IPS-15b (cell line): ENCODE measurements around the gene TPM1.

Source experiments
- H3K27me3 ChIP-seq: one replicate; pipeline ENCODE4 v1.6.1; 2013; ENCODE audit warnings: low read length; ENCODE audit not compliant: control insufficient read depth, insufficient read depth
- H3K36me3 ChIP-seq: one replicate; pipeline ENCODE4 v1.6.1; 2013; ENCODE audit warnings: low read length; ENCODE audit not compliant: control insufficient read depth, insufficient read depth
- H3K4me1 ChIP-seq: one replicate; pipeline ENCODE4 v1.6.1; 2013; ENCODE audit warnings: mild to moderate bottlenecking, low read length; ENCODE audit not compliant: control insufficient read depth, insufficient read depth
- H3K4me3 ChIP-seq: one replicate; pipeline ENCODE4 v1.5.1; 2013; ENCODE audit warnings: low read depth, low read length
- H3K9ac ChIP-seq: one replicate; pipeline ENCODE4 v1.6.1; 2013; ENCODE audit warnings: low read depth, mild to moderate bottlenecking, low read length
- H3K9me3 ChIP-seq: one replicate; pipeline ENCODE4 v1.6.1; 2013; ENCODE audit warnings: mild to moderate bottlenecking, low read length; ENCODE audit not compliant: control insufficient read depth, insufficient read depth

The TPM1 gene

GRCh38 chr15:63006032-63006878, 36.3 kb upstream of the TPM1 start:
- no peaks in the 10 kb centered on the region for H3K27me3 ChIP-seq
- no peak overlapping the region for H3K9ac ChIP-seq
- H3K36me3 ChIP-seq, result no peaks in the 10 kb centered on the region

GRCh38 chr15:63008333-63009049, 34.1 kb upstream of the TPM1 start:
- Histone ChIP-seq H3K4me3 (no peak overlapping the region), H3K9ac (no peak overlapping the region), H3K27me3 (no peaks in the 10 kb centered on the region), H3K4me1 (no peaks in the 10 kb centered on the region), H3K9me3 (no peaks in the 10 kb centered on the region), H3K36me3 (no peaks in the 10 kb centered on the region)

More at GRCh38 chr15:63006032-63006878, 36.3 kb upstream of the TPM1 start:
- H3K9me3 ChIP-seq, result no peaks in the 10 kb centered on the region
- no peaks in the 10 kb centered on the region for H3K4me1 ChIP-seq
- no peak overlapping the region for H3K4me3 ChIP-seq

GRCh38 chr15:63010386-63010785, 32.2 kb upstream of the TPM1 start:
- Histone ChIP-seq H3K36me3 (no peaks in the 10 kb centered on the region), H3K9ac (no peak overlapping the region), H3K9me3 (no peaks in the 10 kb centered on the region), H3K4me1 (no peaks in the 10 kb centered on the region), H3K4me3 (no peak overlapping the region), H3K27me3 (no peaks in the 10 kb centered on the region)

- Histone ChIP-seq H3K27me3 (no peaks in the 10 kb centered on the region), H3K4me1 (no peaks in the 10 kb centered on the region), H3K9me3 (no peaks in the 10 kb centered on the region), H3K36me3 (no peaks in the 10 kb centered on the region), H3K9ac (no peak overlapping the region), H3K4me3 (no peak overlapping the region)
These were observed 31.4 kb upstream of the TPM1 start for GRCh38 chr15:63010920-63011693.

GRCh38 chr15:63012444-63012843, 30.1 kb upstream of the TPM1 start:
- Histone ChIP-seq H3K27me3 (no peaks in the 10 kb centered on the region), H3K9me3 (no peaks in the 10 kb centered on the region), H3K36me3 (no peaks in the 10 kb centered on the region), H3K4me3 (no peak overlapping the region), H3K9ac (no peak overlapping the region), H3K4me1 (no peaks in the 10 kb centered on the region)

GRCh38 chr15:63013052-63013808, 29.3 kb upstream of the TPM1 start:
- Histone ChIP-seq H3K9ac (no peak overlapping the region), H3K27me3 (no peaks in the 10 kb centered on the region), H3K9me3 (no peaks in the 10 kb centered on the region), H3K36me3 (no peaks in the 10 kb centered on the region), H3K4me3 (no peak overlapping the region), H3K4me1 (no peaks in the 10 kb centered on the region)

GRCh38 chr15:63014578-63014977, 28.0 kb upstream of the TPM1 start:
- no peak overlapping the region for H3K4me3 ChIP-seq
- no peaks in the 10 kb centered on the region for H3K36me3 ChIP-seq
- no peaks in the 10 kb centered on the region for H3K27me3 ChIP-seq
- H3K9me3 ChIP-seq, result no peaks in the 10 kb centered on the region
- H3K9ac ChIP-seq, result no peak overlapping the region
- peaks cover 3% of the 10 kb centered on the region for H3K4me1 ChIP-seq

GRCh38 chr15:63015618-63016017, 26.9 kb upstream of the TPM1 start:
- no peaks in the 10 kb centered on the region for H3K36me3 ChIP-seq
- H3K27me3 ChIP-seq, result no peaks in the 10 kb centered on the region
- no peak overlapping the region for H3K4me3 ChIP-seq
- H3K4me1 ChIP-seq, result peaks cover 7% of the 10 kb centered on the region
- no peak overlapping the region for H3K9ac ChIP-seq
- no peaks in the 10 kb centered on the region for H3K9me3 ChIP-seq

- Histone ChIP-seq H3K4me3 (no peak overlapping the region), H3K36me3 (no peaks in the 10 kb centered on the region), H3K27me3 (no peaks in the 10 kb centered on the region), H3K4me1 (peaks cover 7% of the 10 kb centered on the region), H3K9ac (no peak overlapping the region), H3K9me3 (no peaks in the 10 kb centered on the region)
These were observed 26.3 kb upstream of the TPM1 start for GRCh38 chr15:63016234-63016633.

GRCh38 chr15:63018639-63019038, 23.9 kb upstream of the TPM1 start:
- no peaks in the 10 kb centered on the region for H3K36me3 ChIP-seq
- no peak overlapping the region for H3K9ac ChIP-seq
- no peaks in the 10 kb centered on the region for H3K9me3 ChIP-seq
- no peak overlapping the region for H3K4me3 ChIP-seq
- no peaks in the 10 kb centered on the region for H3K27me3 ChIP-seq
- H3K4me1 ChIP-seq, result peaks cover 7% of the 10 kb centered on the region

- Histone ChIP-seq H3K27me3 (no peaks in the 10 kb centered on the region), H3K9ac (no peak overlapping the region), H3K36me3 (no peaks in the 10 kb centered on the region), H3K4me1 (peaks cover 7% of the 10 kb centered on the region), H3K4me3 (no peak overlapping the region), H3K9me3 (no peaks in the 10 kb centered on the region)
These were observed 22.9 kb upstream of the TPM1 start for GRCh38 chr15:63019511-63020109.
